GM19467 (cell line): ENCODE results near the gene MYO16.

Source experiments
- ATAC-seq: cut with Tn5 transposase; IDR thresholded peaks from one replicate; pipeline ENCODE4 v1.9.1; 2021; ENCODE audit warnings: mild to moderate bottlenecking, moderate library complexity; ENCODE audit not compliant: unreplicated experiment

MYO16 gene

DNA sequence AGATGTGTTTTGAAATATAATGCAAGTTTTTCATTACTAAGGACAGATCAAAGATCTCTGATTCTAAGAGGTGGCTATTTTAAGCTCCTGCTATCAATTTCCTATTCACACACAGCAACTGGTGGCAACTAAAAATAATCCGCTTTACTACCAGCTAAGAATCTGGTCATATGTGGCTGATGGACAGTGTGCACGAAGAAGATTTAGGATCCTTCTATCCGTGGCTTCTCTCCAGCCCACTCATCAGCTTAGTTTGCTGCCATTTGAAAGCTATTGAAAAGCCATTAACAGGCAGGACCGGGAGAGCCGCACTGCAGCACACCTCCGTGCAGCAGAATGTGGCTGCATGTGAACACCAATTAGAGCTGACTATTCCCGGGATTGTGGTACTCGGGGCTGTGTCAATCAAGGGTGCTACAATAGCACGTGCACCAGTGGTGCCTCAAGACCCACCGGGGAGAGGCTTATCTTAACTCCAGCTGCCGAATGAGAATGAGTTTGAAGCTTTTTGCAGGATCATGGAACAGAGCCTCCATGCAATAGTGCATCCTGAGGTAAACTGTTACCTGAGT, at the start of gene MYO16:
Gene MYO16, plus strand, starts transcription at position 431 of the 572 bp plus-strand sequence. CDS start 234 bp downstream, outside the sequence.
- ATAC-seq = no peak

DNA sequence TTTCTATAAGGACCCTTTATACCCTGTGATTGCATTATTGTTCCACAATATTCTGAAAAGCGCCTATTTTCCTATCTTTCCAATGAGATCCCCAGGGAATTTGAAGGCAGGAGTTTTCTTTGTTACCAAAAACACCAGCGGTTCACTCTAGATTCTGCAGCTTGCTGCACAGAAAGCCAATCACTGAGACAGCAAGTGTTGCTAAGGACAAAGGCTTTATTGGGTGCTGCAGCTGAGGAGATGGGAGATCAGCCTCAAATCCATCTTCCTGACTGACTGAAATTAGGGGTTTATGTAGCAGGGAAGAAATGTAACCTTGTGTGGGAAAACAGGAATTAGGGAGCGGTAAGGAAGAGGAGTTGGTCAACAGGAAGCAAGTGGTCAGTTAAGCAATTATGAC, 42.6 kb upstream of the MYO16 start:
- ATAC-seq = no peak

DNA sequence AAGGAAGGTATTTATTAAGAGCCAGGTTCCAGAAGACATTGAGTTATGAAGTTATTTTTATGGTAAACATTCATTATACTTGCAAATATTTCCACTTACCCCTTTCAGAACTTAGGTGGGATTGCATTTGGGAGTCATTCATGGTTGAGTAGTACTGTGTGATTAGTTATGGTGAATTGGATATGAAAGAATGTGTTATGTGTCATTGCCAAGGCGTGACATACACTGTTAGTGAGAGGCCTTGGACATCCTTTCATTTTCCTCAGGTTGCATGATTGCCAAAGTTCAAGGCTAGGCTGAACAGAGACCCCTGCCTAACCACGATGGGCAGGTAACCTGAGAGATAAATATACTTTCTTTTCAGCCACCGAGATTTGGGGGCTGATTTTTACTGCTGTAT, 40.9 kb upstream of the MYO16 start:
- no peak for ATAC-seq

DNA sequence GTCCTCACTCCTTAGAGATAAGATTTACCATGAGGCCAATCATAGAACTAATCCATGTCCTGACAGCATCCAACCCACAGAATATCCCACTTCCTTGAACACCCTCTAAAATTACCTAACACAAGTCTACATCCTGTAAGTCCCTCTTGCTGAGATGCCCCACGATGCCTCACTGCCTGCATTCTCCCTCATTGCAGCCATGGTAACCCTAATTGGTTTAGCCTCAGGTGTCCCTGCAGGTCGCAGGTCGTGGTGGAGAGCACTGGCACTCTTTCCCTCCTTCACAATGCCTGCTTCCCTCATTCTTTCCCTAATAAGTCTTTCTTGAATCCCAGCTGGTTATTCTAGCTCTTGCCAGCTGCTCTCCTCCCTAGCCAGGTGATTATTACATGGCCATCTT, 35.3 kb upstream of the MYO16 start:
- ATAC-seq = no peak

DNA sequence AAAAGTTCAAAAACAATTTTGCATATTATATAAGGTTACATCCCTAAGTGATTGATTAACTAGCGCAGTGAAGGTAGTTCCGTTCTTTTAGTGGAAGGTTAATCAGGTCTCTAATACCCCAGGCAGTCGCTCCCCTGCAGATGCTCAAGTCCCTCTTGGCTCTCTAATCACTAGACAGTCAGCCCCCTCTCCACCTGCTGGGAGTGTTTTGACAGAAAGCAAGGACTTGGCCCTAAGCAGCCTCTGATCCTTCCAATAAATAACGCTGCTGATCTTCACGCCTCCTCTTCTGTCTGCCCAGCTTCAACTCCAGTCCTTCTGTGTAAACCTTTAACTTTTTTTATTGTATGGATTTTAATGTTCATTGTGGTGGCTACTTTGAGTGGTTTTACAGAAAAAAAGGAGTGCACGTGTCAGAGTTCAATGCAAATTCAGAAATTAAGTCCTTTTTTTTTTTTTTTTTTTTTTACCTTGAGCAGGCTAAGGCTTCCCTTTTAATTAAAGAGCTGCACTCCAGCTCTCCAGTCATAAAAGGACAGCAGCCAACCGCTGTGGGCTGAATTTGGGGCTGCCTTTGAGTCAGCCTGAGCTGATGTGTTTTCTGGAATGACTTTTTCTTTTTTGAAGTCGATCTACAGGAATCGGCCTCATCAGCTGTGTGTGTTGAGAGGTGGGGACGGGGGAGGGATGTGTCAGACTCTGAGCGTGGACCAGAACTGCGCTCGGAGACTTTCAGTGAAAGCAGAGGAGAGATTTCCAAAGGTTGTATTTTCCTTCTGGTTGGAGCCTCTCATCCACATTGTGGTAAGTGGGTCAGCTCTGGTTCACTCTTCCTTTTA, 33.8 kb upstream of the MYO16 start:
- ATAC-seq = no peak

GRCh38 chr13:108597943-108598342, 31.5 kb upstream of the MYO16 start:
- ATAC-seq = no peak

GRCh38 chr13:108606424-108606823, 23.0 kb upstream of the MYO16 start:
- ATAC-seq = no peak

GRCh38 chr13:108609353-108609752, 20.1 kb upstream of the MYO16 start:
- ATAC-seq = no peak

GRCh38 chr13:108610507-108610906, 18.9 kb upstream of the MYO16 start:
- no peak for ATAC-seq

DNA sequence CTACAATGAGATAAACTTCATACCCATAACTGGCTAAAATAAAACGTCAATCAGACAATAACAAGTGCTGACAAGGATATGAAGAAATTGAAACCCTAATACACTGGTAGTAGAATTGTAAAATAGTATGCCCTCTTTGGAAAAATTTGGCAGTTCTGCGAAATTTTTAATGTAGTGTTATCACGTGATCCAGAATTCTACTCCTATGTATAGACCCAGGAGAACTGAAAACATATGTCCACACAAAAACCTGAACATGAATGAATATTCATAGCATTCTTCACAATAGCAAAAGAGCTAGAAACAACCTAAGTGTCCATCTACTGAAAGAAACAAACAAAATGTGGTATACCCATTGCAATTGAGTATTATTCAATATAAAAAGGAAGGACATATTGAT, 14.2 kb upstream of the MYO16 start:
- no peak for ATAC-seq

DNA sequence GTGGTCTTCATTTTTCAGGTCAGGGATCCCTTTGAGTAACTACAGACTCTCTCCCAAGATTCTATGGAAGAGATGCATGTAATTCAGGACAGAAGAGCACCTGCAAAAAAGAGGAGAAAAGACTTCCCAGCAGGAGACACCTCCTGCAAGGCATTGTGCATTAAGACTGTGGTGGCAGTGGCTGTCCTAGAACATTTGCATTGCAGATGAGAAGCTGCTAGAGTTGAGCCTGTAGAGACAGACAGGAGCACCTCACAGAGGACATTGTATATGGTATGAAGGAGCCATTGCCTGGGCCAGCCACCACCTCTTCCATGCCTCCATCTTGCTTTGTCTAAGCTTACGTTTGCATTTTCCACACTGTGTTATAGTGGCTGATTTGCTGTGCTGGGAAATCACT, 11.2 kb upstream of the MYO16 start:
- ATAC-seq = no peak

- no peak for ATAC-seq
Observed at GRCh38 chr13:108621462-108621861, 7.9 kb upstream of the MYO16 start.

DNA sequence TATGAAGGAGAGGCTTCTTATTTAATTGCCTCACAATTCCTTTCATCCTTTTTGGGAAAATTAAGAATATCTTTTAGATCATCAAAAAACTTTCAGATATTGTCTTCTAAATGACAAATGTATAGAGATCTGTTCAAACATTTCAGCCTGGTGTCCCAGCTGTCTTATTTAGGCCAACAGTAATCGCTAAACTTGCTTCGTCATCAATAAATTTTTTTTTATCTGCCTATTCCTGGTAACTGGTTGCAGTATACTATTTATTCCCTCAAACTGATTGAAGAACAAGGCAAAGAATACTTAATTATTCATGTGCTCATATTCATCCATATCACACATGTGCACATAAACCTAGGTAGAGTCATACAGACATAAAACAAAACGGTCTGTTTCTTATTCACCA, 5.3 kb upstream of the MYO16 start:
- no peak for ATAC-seq

GRCh38 chr13:108624979-108625378, 4.4 kb upstream of the MYO16 start:
- no peak for ATAC-seq

DNA sequence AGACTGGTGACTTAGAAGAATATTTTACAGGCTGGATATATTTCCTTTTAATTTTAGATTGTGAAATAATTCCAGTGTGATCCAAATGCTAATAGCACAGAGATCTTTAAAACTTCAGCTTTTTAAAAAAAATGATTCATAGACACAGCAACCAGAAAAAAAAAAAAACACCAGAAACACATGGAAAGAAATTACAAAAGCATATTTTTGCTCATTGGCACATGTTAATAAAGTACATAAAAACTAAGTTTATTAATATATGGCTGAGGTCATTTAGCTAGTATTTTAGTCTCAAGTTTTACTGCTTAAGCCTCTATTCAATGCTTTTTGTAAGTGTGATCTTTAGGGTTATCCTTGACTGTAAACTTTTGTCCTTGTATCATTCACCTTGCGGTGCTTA, 577 bp downstream of the MYO16 start:
- no peak for ATAC-seq

DNA sequence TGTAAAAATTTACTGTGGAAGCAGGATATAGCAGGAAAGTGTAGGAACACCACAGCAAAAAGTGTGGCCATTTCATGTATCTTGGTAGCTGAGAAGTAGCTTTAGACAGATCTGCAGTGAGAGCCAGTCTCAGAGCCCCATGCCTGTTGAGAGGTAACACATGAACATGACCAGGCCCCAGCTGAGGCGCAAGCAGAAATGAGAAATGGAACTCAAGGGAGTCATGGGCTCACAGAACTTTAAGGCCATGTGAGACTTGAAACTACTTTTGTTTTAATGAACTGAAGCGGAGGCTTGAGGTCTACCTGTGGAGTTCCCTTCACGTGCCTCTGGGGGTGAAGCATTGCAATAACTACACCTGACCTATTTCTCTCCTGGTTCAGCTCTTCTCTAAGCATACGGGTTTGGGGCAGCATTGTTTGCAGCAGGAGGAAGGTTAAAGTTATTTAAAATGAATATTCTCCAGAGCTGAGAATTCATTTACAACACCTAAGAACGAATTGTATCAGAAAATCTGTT, 3.3 kb downstream of the MYO16 start:
- ATAC-seq = no peak

- ATAC-seq = no peak
Observed at GRCh38 chr13:108638901-108639300, 9.5 kb downstream of the MYO16 start.

DNA sequence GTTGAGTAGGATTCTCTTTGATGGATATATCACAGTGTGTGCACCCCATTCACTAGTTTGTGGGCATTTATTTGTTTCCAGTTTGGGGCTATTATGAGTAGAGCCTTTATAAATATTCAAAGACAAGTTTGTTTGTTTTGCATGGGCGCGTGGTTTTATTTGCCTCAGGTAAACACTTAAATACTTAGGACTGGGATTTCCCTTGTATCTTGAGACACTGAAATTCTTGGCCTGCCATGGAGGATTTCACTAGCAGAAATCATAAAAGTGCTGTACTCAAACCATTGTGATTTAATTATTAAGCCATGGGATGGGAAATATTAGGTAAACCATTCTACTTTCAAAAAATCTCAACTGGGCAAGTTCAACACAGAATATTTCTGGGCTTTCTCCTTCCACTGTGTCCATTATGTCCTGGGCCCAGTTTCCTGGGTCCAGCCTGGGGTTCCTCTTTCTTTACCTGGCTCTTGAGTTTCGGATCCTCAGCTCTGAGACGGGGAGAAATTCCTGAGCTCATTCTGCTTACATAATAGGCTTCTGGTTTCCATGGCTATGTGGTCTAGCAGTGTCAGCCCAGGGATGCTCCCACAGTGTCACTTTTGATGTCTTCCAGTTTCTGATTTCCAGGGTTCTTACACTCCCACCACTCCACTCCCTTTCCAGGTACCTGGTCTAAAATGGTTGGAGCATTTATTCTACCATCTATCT, 14.4 kb downstream of the MYO16 start:
- ATAC-seq = no peak

DNA sequence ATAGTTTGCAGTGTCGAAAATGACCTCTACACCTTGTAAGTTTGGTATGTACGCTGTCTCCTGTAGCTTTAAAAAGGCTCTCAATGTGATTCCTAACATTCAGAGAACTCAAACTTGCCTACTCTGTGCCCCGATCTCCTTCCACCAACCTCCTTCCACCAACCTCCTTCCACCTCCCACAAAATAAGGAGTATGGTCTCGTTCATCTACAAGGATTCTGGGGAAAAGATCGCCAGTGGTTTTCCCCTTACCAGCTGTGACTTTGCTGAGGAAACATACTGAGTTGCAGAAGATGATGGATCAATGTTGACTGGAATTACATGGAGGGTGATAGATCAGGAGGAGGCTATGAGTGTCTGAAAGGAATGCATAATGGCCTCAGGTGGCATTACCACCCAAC, 16.0 kb downstream of the MYO16 start:
- no peak for ATAC-seq

DNA sequence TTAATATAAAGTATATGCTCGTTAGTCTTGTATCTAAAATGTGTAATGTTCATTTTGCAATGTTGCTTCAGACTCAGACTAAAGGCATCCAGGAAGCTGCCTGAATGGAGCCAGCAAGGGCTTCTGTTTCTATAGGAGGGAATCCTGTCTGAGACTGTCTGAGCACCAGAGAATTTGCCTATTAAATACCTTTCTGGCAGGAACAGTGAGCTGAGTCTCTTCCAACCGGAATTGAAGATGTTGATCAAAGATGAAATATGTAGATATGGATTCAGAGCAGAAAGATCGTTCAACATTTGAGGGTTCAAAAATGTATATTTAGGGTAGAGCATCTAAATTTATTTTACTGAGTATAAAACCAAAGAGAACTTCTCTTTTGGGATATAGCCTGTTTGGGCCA, 20.9 kb downstream of the MYO16 start:
- no peak for ATAC-seq

GRCh38 chr13:108656742-108657141, 27.3 kb downstream of the MYO16 start:
- ATAC-seq = no peak

DNA sequence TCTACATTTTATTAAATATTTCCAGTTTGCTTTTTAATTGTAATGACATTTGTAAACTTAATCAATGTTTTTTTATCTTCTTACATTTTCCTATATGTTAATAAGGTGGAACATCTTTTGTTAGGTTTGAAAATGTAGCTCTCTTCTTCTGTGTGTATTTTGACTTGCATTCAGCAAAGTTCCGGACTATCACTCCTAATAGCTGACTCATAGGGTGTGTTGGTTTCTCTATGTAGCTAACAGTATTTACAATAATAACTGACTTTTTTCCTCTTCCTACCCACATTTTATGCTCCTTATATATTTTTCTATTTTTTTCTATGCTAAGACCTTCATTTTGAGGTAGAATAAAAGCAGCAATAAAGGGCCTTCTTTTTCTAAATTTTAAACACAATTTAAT, 28.1 kb downstream of the MYO16 start:
- ATAC-seq = no peak
